Fibroblast of skin of left biceps (primary cell): Measurements from ENCODE around the gene DENND2C.

Source experiments
- DNase-seq, 2 experiments: peaks; one replicate each; pipeline ENCODE4 v3.0.0-alpha.2; 2013; ENCODE audit warnings: low read depth in 2 of 2

The DENND2C gene

DNA sequence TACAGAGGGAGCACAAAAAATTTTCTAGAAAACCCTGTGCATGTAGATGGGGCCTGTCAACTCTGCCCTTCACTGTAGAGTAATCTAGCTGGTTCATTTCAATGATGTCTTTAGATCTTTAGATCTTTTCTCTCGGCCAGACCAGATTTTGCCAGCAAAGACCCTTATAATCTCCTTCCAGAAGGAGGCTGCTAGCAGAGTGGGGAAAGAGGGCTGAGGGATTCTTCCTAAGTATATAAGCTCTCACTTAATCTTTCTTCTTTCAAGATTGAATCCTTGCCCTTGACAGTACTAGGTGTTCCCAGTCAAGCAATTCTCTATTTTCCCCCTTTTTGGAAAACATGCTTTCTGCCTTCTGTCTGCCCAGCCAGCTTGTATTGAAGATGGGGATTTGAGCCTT is 122.8 kb downstream of the DENND2C start:
- no peak for DNase-seq

DNA sequence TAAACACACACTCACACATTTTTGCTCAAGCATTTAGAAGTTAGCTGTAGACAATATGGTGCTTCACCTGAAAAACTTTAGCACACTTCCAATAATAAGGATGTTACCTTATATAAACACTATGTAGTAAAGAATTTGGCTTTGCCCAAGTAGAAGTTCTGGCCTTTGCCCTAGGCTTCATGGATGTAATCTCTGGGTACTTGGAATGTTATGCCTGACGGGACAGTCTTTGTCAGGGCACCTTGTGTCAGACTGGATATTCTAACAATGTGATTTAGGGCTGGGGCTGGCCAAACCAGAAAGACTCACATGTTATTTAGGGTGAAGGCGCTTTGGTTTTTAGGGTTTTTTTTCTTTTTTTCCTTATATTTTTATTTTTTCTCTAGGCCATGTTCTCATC is 124.1 kb downstream of the DENND2C start:
- no peak for DNase-seq

DNA sequence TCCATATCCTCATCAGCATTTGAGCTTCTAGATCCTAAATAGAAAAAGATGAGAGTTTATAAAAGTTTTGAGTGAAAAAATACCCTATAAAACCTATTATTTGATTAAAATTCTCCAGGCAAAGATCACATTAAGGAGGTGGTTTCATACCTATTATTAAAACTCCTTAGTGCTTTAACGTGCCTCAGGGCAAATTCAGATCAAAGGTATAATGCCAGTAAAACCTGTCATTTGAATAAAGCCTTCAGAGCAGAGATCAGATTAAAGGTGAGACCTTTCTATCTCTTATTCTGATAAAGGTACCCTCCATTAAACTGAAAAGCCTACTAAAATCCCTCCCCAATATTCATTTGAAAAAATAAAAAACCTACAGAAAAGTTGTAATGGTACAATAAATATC is 124.5 kb downstream of the DENND2C start:
- DNase-seq = no peak

DNA sequence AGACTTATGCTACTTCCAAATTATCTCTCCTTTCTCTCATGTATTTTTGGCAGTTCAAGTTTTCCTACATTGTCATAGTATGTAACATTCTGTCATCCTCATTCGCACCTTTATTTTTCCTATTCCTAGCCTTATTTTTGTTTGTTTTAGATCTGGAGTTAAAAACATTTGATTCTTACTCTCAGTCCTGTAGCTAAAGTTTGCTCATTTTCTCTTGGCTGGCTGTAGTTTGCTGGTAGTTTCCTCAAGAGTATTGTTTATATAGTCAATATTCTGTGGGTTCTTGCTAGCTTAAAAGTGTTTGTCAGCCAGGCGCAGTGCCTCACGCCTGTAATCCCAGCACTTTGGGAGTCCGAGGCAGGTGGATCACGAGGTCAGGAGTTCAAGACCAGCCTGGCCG is 129.0 kb downstream of the DENND2C start:
- DNase-seq = no peak

DNA sequence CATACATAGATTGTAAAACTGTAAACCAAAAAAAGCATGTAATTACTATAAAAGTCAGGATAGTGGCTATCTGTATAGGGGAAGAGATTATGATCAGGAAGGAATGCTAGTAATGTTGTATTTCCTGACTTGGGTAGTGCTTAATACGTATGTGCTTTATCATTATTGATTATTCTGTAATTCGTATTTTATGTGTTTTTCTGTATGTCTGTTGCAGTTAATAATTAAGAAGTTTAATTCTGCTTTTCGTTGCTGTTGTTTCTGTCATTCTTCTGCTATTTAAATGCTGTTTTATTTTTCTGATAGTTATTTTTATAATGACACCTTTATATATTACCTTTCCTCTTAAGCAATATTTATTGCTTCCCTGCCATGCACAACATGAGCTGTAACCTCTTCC is 129.6 kb downstream of the DENND2C start:
- DNase-seq = no peak

DNA sequence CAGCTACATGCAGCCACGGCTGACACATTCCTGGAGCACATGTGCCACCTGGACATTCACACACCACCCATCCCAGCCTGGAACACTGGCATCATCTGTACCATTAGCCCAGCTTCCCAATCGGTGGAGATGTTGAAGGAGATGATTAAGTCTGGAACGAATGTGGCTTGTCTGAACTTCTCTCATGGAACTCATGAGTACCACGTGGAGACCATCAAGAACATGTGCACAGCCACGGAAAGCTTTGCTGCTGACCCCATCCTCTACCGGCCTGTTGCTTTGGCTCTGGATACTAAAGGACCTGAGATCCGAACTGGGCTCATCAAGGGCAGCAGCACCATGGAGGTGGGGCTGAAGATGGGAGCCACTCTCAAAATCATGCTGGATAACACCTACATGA is 133.8 kb downstream of the DENND2C start:
- no peak for DNase-seq

DNA sequence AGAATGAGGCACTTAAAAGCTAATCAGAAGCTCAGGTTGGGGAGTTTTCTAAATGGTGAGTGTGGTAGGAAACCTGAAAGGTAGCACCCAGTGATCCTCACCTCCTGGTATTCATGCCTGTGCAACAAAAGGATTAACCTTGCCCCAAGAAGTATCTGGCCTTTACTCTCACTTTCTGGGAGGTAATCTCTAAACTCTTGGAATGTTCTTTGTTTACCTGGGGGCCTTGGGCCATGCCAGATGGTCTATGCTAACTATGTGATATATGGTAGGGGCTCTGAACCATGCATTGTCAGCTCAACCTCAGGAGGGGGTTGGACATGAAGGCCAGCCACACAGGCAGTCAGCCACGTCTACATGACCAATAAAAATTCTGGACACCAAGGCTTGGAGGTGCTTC is 134.4 kb downstream of the DENND2C start:
- no peak for DNase-seq
